Activated CD8-positive, alpha-beta T cell treated with anti-CD3 and anti-CD28 coated beads, Interleukin-2, amount 10 ng/mL, durations not matched to agents 7 days and 5 days (primary cell): Measurements from ENCODE around the gene FOXO1. TPM values are rescaled to one million over a fixed set of nuclear protein-coding genes. Genes with fewer than 3 reads are reported as not detected.

Experiments used
- ATAC-seq: fragments of 150-1000 bp; cut with Tn5 transposase; one replicate; pipeline ENCODE4 v1.10.0; 2021; ENCODE audit warnings: moderate library complexity
- CTCF ChIA-PET: fragments of 350-600 bp; sonication (Branson Sonifier 250); formaldehyde crosslinking; loops from one replicate; lab custom pipeline; 2021; ENCODE audit warnings: antibody characterized with exemption; lab: Charles Lee
- POLR2A ChIA-PET: fragments of 350-600 bp; sonication (Branson Sonifier 250); formaldehyde crosslinking; loops from one replicate; lab custom pipeline; 2021; ENCODE audit warnings: antibody characterized with exemption; lab: Charles Lee
- DNase-seq: peaks from one replicate; pipeline ENCODE4 v3.0.0-alpha.2; 2020
- H3K27ac Mint-ChIP-seq: one replicate; pipeline ENCODE4 v1.8.0; 2021; ENCODE audit warnings: mild to moderate bottlenecking, mixed read lengths
- H3K27me3 Mint-ChIP-seq: one replicate; pipeline ENCODE4 v1.8.0; 2021; ENCODE audit warnings: low read depth, mixed read lengths
- H3K36me3 Mint-ChIP-seq: one replicate; pipeline ENCODE4 v1.8.0; 2021; ENCODE audit warnings: low read depth, mixed read lengths
- H3K4me1 Mint-ChIP-seq: one replicate; pipeline ENCODE4 v1.8.0; 2021; ENCODE audit warnings: low read depth, mixed read lengths
- H3K4me3 Mint-ChIP-seq: one replicate; pipeline ENCODE4 v1.8.0; 2021; ENCODE audit warnings: mild to moderate bottlenecking, mixed read lengths
- H3K9me3 Mint-ChIP-seq: one replicate; pipeline ENCODE4 v1.8.0; 2022; ENCODE audit warnings: mixed read lengths; ENCODE audit not compliant: insufficient read depth
- total RNA-seq, 2 experiments: library from RNA; stranded (reverse); gene quantifications; one replicate each; pipeline ENCODE4 v1.2.3, GENCODE V29; 2021

The FOXO1 gene
- total RNA-seq, 2 experiments from 2014 or later: 23.1 to 24.0 TPM

DNA sequence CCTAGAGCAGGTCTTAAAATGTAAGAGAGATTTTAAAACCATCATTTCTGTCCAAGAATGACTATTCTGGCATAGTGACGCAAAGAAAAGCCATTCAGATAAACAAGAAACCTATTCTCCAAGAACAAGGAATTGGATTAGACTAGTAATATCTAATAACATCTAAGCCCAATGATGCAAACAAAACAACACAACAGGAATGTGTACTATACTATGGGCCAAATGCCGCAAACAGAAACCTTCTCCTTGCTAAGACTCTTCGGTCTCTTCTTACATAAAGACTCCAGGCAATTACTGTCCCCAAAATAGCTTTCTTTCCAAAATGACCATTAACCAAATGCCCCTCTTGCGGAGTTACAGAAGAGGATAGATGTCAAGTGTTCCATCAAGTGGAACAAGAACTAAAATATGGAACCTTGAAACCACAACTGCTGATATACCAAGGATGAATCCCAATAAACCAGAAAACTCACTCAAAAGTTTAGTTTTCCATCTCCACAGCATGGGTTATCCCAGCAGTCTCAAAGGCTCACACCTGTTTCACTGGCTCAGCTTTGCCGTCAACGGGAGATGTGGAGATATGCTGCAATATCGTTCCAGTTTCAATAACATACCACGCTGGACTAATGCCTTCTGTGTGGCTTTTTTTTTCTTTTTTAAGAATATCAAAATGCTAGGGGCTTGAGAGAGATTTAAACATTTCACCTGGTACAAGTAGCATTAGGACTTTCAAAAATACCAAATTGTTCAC is 76.2 kb downstream of the FOXO1 start:
- no peaks in the 10 kb centered on the region for H3K27me3 Mint-ChIP-seq
- POLR2A ChIA-PET: interaction anchor here (1.0 kb wide), 1 partner anchor 521 kb away, joined by 3 read pairs; no protein-coding TSS in a partner anchor
- no peaks in the 10 kb centered on the region for H3K9me3 Mint-ChIP-seq
- H3K4me1 Mint-ChIP-seq: peaks cover 70% of the 10 kb centered on the region
- DNase-seq (no peak), ATAC-seq (no peak)
- peak overlapping the region; percentile 85 for H3K27ac Mint-ChIP-seq
- H3K4me3 Mint-ChIP-seq: no peak overlapping the region
- CTCF ChIA-PET: interaction anchor here (1.7 kb wide), 1 partner anchor 12 kb away, joined by 4 read pairs; no protein-coding TSS in a partner anchor
- H3K36me3 Mint-ChIP-seq: peaks cover 16% of the 10 kb centered on the region

DNA sequence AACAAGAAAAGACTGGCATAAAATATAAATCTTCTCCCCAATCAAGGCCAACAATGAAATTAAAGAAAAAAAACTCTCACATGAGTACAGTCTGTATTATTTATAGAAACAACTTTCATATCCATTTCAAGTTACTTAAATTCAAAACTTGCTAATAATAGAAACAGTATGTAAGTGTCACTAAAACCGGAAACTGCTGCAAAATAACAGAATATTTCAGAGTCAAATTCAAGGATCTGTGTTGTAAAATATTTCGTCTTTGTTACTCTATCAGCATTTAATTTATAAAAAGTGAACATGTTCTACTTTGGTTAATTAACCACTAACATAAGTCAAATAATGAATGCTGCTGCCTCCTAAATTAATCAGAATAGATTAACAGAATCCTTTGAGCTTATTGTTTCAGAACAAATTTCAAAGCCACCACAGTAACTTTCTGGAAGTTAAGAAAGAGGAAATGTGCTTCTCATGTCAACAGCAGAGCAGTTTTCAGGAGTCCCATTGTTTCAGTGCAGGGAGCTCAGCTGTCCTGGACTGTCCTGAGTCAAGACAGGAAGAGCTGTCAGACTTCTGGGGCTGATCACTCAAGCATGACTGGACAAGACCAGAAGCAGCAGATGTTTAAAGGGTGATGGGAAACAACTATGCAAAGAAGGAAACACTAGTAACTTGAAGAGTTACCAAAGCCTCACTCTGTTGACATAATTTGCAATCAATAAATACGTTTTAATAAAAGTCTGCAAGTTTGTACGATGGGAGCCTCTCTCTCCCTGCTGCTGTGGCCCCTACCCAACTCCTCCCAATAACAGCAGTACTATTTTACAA is 76.9 kb downstream of the FOXO1 start:
- Mint-ChIP-seq H3K4me3 (peak overlapping the region; percentile 17), H3K27me3 (no peaks in the 10 kb centered on the region), H3K9me3 (no peaks in the 10 kb centered on the region), H3K36me3 (peaks cover 18% of the 10 kb centered on the region), H3K4me1 (peaks cover 78% of the 10 kb centered on the region), H3K27ac (peak overlapping the region; percentile 85)
- ATAC-seq (peak; percentile 58), DNase-seq (no peak)
- CTCF ChIA-PET: no interaction called here
- POLR2A ChIA-PET: interaction anchor here (1.0 kb wide), 1 partner anchor 520 kb away, joined by 3 read pairs; no protein-coding TSS in a partner anchor

DNA sequence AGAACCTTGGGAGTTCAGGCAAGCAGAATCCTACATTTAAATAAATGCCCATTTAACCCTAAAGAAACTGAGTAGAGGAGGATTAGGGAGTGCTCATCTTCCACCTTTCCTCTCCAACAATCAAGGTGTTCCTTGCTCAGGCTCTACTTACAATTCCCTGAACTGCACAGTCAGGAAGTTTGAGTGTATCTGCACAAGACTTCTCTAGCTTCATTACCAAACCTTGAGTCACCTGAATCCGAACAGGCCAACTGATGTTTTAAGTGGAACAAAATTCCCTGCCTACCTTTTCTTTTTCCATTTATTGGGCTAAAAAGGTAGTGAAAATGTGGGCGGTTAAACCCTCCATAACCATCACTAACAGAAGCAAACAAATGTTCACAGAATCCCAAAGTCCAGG is 78.3 kb downstream of the FOXO1 start:
- DNase-seq: no peak
- H3K27ac Mint-ChIP-seq: no peak overlapping the region
- no peak for ATAC-seq

DNA sequence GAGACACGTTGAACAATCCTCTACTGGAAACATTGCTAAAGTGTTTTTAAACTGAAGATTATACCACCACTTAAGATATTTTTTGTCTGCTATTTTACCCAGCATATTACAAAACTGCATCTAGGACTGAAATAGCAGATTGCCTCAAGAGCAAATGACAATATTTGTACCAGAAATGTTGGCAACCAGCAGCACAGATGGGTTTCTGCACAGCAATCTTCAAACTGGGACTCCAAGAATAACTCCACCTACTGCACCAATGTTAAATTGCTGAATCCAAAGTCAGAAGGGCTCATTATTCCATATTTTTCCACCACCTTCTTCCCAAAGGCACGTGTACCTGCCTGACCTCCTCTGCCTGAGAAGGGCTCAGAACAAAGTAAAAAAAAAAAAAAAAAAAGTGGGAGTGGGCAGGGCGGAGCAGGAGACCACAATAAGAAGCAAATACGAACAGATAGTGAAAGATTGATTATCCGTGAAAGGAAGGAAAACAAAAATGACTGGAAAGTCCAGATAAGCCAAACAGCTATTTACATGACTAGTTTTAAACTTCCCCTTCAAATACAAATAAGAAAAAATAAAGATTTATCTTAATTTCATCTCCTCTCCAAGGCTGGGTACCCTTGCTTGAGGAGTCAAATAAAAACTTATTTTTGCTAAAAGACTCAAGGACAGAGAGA is 79.4 kb downstream of the FOXO1 start:
- H3K36me3 Mint-ChIP-seq: peaks cover 30% of the 10 kb centered on the region
- ChIA-PET CTCF (no interaction called here), POLR2A (no interaction called here)
- no peaks in the 10 kb centered on the region for H3K27me3 Mint-ChIP-seq
- peaks cover 7% of the 10 kb centered on the region for H3K9me3 Mint-ChIP-seq
- no peak for ATAC-seq
- no peak overlapping the region for H3K27ac Mint-ChIP-seq
- H3K4me1 Mint-ChIP-seq: peaks cover 77% of the 10 kb centered on the region
- no peak for DNase-seq
- H3K4me3 Mint-ChIP-seq: no peak overlapping the region

More for the DNA sequence above, 78.3 kb downstream of the FOXO1 start:
- Mint-ChIP-seq H3K4me1 (peaks cover 77% of the 10 kb centered on the region), H3K27me3 (no peaks in the 10 kb centered on the region), H3K36me3 (peaks cover 25% of the 10 kb centered on the region), H3K4me3 (no peak overlapping the region), H3K9me3 (peaks cover 7% of the 10 kb centered on the region)
- ChIA-PET POLR2A (no interaction called here), CTCF (no interaction called here)

DNA sequence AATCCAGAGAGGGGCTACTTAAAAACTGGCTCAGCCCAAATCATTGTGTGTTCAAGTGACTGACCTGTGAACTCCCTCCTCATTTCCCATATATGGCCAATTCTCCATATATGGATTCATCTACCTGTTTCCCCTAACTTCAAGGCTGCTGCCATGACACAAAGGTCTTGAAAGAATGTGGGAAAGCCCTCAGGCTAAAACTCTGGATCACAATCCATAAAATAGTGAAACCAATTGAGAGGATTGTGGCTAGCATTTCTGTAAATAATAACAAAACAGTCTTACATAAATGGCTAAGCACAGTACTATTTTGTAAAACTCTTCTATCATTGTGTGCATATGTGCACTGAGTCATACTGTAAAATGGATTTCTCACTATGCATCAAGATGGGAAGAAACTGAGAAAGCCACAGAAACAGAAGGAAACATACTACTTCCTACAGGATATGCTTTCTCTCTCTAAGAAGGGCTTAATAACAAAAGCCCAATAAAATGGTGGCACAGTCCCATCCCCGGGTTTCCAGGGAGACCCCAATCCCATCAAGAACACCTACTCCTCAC is 80.5 kb downstream of the FOXO1 start:
- ChIA-PET POLR2A (no interaction called here), CTCF (interaction anchor here (1.0 kb wide), 1 partner anchor 9 kb away, joined by 3 read pairs; no protein-coding TSS in a partner anchor)
- Mint-ChIP-seq H3K27ac (no peak overlapping the region), H3K36me3 (peaks cover 28% of the 10 kb centered on the region), H3K27me3 (no peaks in the 10 kb centered on the region), H3K9me3 (peaks cover 7% of the 10 kb centered on the region), H3K4me1 (peaks cover 77% of the 10 kb centered on the region), H3K4me3 (no peak overlapping the region)
- no peak for ATAC-seq
- DNase-seq: no peak

DNA sequence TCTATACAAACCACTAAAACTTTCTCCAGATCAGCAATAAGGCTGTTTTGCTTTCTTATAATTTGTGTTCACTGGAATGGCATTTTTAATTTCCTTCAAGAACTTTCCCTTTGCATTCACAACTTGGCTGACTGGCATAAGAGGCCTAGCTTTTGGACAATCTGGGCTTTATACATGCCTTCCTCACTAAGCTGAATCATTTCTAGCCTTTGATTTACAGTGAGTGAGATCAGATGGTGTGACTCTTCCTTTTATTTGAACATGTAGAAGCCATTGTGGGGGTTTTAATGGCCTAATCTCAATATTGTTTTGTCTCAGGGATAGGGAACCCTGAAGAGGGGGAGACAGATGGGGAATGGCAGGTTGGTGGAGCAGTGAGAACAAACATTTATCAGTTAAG is 82.7 kb downstream of the FOXO1 start:
- CTCF ChIA-PET: no interaction called here
- ATAC-seq (no peak), DNase-seq (no peak)
- Mint-ChIP-seq H3K9me3 (peaks cover 7% of the 10 kb centered on the region), H3K4me1 (peaks cover 68% of the 10 kb centered on the region), H3K27me3 (no peaks in the 10 kb centered on the region), H3K4me3 (no peak overlapping the region), H3K27ac (no peak overlapping the region), H3K36me3 (peaks cover 18% of the 10 kb centered on the region)
- POLR2A ChIA-PET: interaction anchor here (0.6 kb wide), 1 partner anchor 16 kb away, joined by 3 read pairs; no protein-coding TSS in a partner anchor

DNA sequence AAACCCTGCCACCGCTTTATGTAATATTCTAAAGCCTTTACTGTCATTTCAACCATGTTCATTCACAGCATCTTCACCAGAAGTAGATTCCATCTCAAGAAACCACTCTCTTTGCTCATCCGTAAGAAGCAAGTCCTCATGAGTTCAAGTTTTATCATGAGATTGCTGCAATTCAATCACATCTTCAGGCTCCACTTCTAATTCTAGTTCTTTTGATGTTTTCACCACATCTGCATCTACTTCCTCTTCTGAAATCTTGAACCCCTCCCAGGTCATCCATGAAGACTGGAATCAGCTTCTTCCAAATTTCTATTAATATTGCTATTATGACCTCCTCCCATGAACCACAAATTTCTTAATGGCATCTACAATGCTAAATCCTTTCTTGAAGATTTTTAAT is 83.9 kb downstream of the FOXO1 start:
- Mint-ChIP-seq H3K4me3 (no peak overlapping the region), H3K27ac (no peak overlapping the region), H3K36me3 (peaks cover 20% of the 10 kb centered on the region), H3K9me3 (peaks cover 7% of the 10 kb centered on the region), H3K27me3 (no peaks in the 10 kb centered on the region), H3K4me1 (peaks cover 67% of the 10 kb centered on the region)
- ATAC-seq (no peak), DNase-seq (no peak)
- ChIA-PET CTCF (no interaction called here), POLR2A (no interaction called here)

DNA sequence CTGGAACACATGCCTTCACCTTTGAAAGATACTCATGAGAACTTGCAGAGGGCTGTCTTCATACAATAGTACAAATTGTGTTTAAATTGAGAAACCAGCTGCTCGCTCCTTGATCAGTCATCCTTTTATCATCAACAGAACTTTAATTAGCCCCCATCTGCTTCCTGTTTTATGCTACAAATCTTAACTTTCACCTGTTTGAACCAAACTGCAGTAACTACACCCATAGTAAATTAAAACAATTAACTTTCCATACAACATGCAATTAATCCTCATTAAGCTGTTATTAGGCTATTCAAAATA is 85.2 kb downstream of the FOXO1 start:
- POLR2A ChIA-PET: no interaction called here
- ATAC-seq (no peak), DNase-seq (no peak)
- H3K4me3 Mint-ChIP-seq: no peak overlapping the region
- peaks cover 7% of the 10 kb centered on the region for H3K9me3 Mint-ChIP-seq
- peaks cover 69% of the 10 kb centered on the region for H3K4me1 Mint-ChIP-seq
- H3K27me3 Mint-ChIP-seq: no peaks in the 10 kb centered on the region
- H3K36me3 Mint-ChIP-seq: peaks cover 22% of the 10 kb centered on the region
- CTCF ChIA-PET: interaction anchor here (0.8 to 1.9 kb wide), 5 partner anchors 8 to 19 kb away, joined by 3 to 7 read pairs (median 4); no protein-coding TSS in a partner anchor
- H3K27ac Mint-ChIP-seq: peak overlapping the region; percentile 3

DNA sequence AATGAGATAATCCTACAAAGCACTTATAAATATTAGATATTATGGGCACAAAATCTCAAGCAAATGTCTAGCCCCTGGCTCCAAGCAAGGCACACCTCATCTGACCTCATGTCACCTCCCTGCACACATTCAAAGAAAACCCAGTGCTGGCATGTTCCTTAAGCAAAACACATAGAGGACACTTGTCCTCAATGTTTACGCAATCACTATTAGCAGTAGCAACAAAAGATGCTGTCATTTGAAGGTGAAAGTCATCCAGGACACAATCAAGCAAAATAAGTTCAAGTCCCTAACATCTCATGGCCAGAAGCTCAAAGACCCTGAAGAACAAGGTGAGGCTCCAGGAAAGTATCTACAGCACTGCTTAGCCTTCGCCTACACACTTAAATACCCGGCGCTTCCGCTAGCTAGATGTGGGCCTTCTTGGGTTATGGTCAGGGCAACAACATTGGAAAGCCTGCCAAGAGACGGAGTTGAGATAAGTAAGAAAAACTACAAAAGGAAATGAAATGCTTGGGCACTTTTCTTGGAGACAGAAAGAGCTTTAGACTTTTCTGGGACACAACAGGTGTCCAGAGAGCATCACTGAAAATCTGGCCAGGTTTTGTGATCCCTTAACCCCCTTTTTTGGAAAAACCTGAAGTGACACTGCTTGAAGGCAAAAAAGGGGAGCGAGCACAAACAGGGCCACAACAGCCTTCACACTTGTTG is 85.7 kb downstream of the FOXO1 start:
- ATAC-seq: no peak
- H3K36me3 Mint-ChIP-seq: peaks cover 24% of the 10 kb centered on the region
- CTCF ChIA-PET: interaction anchor here (0.7 to 1.9 kb wide), 5 partner anchors 8 to 87 kb away, joined by 3 to 7 read pairs (median 4); no protein-coding TSS in a partner anchor
- DNase-seq: no peak
- H3K9me3 Mint-ChIP-seq: peaks cover 7% of the 10 kb centered on the region
- H3K27ac Mint-ChIP-seq: no peak overlapping the region
- H3K4me1 Mint-ChIP-seq: peaks cover 69% of the 10 kb centered on the region
- POLR2A ChIA-PET: no interaction called here
- no peak overlapping the region for H3K4me3 Mint-ChIP-seq
- H3K27me3 Mint-ChIP-seq: no peaks in the 10 kb centered on the region

DNA sequence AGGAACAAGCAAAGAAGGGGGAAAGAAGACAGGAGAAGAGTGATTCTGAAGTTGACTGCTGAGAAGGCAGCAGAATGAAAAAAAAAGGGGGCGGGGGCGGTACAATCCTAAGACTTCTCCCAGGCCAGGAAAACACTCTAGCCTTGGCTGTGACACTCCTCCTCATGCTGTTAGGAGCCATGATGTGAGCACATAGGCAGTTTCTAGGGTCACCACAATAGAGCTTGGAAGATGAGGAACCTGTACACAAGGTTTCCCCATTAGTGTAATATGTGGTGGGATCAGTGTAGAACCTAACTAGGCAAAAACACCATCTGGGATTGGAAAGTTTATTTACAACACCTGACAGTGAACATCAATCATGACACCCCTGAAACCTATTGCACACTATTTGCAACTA is 86.9 kb downstream of the FOXO1 start:
- peaks cover 7% of the 10 kb centered on the region for H3K9me3 Mint-ChIP-seq
- ChIA-PET POLR2A (no interaction called here), CTCF (no interaction called here)
- ATAC-seq (no peak), DNase-seq (no peak)
- peaks cover 21% of the 10 kb centered on the region for H3K36me3 Mint-ChIP-seq
- H3K4me1 Mint-ChIP-seq: peaks cover 69% of the 10 kb centered on the region
- no peak overlapping the region for H3K27ac Mint-ChIP-seq
- no peaks in the 10 kb centered on the region for H3K27me3 Mint-ChIP-seq
- no peak overlapping the region for H3K4me3 Mint-ChIP-seq

DNA sequence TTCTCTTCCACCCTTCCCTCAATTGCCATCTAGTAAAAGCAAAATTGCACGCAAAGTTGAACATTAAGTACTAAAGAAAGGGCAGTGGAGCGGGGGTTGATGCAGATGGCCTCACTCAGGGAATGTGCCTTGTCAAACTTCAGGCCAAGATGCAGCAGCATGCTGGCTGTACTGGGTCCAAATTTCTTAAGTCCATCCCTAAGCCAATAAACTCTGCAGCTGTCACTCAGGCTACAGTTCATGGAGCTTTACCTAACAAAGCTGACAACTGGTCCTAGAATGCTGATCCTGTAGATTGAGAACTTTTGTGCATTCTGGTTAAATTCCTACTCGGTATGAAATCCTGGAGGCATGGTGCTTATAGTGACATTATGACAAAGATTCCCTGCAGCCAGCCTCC is 88.4 kb downstream of the FOXO1 start:
- H3K36me3 Mint-ChIP-seq: peaks cover 18% of the 10 kb centered on the region
- no peaks in the 10 kb centered on the region for H3K27me3 Mint-ChIP-seq
- ATAC-seq (no peak), DNase-seq (peak; percentile 13)
- POLR2A ChIA-PET: no interaction called here
- H3K9me3 Mint-ChIP-seq: no peaks in the 10 kb centered on the region
- H3K4me1 Mint-ChIP-seq: peaks cover 79% of the 10 kb centered on the region
- H3K27ac Mint-ChIP-seq: no peak overlapping the region
- no peak overlapping the region for H3K4me3 Mint-ChIP-seq
- CTCF ChIA-PET: interaction anchor here (0.9 kb wide), 1 partner anchor 14 kb away, joined by 3 read pairs; no protein-coding TSS in a partner anchor
